Stimulated activated CD8-positive, alpha-beta memory T cell treated with anti-CD3 and anti-CD28 coated beads, Interleukin-2, amount 100 ng/mL, for 48 hours (primary cell): ENCODE results near the gene PEX10.

Experiments used
- DNase-seq, 2 donors: peaks; one replicate each; pipeline ENCODE4 v3.0.0-alpha.2; 2020; ENCODE audit warnings: low read depth in 2 of 2

Gene PEX10

DNA sequence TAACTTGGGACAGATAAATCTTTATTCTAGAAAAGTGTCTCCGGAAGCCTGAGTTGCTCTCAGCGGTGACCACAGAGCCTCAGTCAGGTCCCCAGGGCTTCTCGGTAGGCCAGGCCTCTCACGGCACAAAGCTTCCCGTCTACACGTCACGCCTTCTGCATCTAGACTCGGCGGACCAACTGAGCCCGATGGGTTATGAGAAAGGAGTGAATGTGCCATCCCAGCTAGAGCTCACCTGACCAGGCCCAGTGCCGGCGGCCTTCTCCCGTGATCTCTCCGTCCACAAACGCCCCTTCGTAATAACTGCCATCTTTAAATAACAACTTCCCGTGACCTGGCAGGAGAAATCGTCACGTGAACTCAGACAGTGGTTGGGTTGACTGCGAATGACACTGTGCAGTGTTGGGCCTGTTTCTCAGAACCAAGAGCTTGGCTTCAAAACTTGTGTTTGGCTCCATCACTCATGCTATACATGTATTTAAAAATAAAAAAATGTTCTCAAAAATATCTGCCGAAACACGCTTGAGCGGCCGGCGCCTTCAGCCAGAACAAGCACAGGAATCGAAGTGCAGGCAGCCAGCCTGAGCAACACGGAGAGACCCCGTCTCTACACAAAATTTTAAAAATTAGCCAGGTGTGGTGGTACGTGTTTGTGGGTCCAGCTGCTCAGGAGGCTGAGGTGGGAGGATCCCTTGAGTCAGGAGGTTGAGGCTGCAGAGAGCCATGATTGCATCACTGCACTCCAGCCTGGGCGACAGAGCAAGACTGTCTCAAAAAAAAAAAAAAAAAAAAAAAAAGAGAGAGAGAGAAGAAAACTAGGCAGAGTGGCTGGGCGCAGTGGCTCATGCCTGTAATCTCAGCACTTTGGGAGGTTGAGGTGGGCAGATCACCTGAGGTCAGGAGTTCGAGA, 24.1 kb downstream of the PEX10 start:
- no peak for DNase-seq

DNA sequence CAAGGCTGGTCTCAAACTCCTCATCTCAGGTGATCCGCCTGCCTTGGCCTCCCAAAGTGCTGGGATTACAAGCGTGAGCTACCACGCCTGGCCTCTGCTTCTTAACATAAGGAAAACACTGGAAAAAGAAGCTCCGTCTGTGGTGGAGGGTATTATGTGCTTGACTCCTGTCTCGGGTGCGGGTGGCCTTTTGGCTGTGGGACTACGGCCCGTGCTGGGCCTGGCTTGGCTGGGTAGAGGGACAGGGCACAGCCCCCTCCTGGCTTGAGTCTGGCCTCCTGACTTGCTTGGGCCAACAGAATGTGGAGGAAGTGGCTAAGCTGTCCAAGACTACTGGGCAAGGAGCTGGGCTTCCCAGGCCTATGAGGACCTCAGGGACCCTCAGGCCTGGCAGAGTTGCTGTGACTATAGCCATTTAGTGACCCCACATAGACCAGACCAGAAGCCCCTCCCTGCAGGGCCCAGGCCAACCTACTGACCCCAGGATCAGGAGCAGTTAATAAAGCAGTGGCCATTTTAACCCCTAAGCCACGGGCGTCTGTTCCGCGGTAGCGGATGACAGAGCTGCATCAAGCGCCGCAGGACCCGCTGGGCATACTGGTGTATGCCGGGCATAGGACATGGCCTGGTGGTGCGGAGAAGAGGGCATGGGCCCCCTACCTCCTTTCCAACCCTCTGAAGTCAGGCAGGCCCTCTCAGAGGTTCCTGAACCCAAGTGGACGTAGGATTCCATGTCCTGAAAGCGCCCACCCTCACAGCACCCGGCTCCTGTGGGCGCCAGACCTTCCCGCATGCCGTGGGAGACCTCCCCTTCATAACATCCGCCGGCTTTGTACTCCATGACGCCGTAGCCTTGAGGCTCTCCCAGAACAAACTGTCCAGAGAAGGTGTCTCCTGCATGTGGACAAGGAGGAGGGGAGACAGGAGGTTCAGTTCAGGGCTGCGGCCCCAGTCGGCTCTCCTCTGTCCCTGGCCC, 25.4 kb downstream of the PEX10 start:
- no peak for DNase-seq

DNA sequence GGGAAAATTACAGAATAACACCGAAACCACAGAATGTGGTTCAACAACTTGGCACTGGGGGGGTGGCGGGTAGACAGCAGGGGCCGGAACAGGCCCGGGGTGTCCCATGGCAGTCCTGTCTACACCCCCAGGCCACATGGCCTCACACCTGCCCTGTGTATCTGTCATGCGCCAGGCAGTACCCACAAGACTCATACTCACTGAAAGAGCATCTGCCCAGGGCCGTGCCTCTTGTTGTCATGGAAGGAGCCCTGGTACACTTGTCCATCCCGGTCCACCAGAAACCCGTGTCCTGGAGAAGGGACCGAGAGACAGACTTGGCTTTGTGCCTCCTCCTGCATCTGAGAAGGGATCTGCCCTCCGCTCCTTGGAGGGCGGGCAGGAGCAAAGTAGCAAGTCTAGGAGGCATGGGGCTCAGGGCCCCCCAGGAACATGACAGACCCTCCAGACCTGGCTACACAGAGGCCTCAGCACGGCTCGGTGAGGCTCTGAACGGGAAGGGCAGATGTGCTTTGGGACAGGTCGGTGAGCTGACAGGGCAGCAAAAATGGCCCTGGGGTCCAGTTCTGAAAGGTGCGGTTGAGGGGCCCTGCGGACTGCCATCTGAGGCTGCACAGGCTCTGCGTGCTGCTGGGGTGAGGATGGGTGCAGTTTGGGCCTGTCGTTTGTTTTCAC, 26.6 kb downstream of the PEX10 start:
- no peak for DNase-seq

DNA sequence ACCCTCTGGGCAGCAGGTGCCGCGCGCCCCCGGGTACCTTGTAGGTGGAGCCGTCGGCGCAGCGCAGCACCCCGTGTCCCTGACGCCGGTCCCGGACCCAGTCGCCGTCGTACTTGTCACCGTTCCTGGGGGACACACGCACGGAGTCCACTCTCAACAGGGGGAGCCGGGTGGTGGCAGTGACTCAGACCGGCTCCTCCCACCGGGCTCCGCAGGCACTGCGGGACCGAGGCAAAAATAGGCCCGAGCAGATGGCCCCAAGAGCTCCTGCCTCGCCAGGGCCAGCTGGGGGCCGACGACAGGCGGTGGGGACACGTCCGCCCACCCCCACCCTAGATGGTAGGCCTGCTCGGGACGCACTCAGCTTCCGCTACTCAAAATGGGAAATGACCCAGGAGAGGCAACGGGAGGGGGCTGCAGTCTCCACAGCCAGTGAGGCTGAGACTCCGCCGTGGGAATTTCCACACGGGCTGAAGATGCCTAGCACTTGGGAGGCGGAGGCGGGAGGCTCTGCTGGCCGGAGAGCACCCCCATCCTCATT, 27.4 kb downstream of the PEX10 start:
- no peak for DNase-seq

DNA sequence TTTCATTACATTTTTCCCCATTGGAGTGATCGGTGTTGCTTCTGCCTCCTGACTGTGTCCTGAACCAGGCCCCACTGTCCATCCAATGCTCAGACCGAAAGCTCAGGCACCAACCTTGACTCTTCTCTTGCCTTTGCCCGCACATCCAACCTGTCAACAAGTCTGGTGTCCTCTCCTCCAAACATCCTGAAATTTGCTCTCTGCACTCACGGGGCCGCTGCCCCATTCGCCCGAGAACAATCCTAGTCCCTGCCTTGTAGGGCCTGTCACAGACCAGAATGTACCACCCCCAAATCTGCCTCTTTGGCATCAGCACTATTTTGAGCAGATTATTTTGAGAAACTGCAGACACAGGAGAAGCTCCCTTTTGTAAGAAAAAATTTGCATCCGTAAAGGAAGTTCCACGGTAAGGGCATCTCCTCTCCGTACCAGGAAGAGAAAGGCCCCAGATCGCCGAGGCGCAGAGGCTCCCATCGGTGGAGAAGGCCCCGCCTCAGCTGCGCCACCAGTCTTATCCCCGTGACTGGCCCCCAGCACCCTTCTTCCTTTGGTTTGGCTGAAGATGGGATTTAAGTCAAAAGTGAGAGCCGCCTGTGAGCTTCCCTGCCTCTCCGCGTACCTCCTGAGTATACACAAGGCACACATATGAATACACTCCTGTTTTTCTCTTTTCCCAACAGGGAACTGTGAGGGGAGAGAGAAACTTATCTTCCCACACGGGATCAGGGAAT, 28.1 kb downstream of the PEX10 start:
- no peak for DNase-seq

DNA sequence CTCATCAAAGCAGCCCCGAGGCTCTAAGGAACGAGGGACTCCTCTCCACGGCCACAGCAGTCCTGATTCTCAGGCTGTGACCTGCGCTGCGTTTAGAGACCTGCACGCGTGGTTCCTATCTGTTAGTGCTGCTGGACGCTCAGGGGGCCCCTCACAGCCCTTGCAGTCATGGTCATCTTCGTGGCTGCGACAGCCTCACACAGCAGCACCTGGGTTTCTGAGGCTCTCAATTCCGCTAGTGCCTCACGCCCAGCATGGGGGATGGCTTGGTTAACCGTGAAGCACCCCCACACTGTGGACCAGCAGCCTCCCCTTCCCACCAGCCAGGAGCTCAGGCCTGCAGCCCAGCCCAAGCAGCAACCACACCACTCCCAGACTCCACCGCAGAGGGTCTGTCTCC, 28.8 kb downstream of the PEX10 start:
- DNase-seq, result no peak

DNA sequence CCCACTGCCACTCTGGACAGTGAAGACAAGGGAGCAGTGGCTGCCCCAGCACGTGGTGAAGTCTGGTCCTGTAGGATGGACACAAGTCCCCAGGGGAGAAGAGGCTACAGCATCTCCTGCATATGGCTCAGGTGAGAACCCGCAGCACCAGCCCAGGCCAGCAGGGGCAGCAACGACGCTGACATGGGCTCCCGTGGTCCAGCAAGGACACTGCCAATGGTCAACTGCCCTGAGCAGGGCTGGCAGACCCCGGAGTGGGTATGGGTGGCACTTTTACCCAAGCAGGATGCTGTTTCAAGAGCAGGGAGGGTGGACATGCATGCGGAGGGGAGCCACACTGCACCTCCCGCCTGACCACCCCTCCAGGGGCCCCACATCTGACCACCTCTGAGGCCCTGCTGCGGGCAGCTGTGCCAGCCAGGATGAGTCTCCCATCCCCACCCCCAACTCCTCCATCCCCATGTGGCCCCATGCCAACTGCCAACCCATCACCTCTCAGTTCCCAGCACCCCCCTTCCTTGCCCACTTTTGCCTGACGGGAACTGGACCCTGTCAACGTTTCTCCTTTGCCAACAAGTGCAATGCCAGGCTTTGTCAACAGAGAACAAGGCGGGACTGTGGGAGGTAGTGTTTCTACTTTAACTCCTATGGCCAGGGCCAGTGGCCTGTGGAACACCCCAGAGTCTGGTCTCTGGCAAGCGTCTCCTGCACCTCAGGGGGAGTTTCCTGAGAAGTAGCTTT, 29.6 kb downstream of the PEX10 start:
- DNase-seq, result peak in 1 of 2 donors; percentile 26

DNA sequence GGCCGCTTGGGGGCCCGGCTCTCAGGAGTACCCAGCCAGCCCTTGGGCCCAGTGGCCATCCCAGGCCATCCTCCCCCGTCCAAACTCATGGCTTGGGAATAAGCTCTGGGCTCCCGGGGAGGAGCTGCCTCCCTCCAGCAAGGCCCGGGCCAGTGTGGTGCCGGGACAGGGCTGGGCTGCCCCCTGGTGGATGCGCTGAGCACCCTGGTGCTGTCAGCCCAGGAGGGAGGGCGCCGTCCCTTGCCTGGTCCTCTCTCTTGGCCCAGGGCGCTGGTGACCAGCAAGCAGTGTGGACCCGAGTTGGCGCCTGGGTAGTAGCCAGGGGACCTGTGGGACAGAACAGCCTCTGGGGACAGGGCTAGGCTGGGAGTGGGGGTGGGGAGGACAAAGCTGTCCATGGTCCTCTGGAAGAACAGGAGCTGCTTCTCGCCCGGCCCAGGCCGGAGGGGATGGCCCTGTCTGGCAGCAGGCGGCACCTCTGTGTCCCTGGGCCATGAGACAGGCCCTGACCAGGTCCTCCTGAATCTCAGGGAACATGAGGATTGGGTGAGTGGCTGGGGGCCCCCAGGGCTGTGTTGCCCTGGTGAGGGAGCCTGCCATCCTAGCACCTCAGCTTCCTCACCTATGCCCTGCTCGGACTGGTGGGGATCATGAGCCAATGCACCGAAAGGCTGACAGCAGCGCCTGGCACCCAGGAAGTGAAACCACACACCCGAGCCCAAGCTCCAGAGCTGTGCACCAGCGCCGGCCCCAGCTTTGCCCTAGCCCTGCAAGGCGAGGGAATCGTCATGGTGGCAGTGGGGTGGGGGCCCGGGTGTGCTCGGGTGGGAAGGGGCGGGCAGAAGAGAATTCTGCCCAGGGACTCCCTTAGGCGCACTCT, 30.4 kb downstream of the PEX10 start:
- peak; percentile 69 to 73 for DNase-seq

DNA sequence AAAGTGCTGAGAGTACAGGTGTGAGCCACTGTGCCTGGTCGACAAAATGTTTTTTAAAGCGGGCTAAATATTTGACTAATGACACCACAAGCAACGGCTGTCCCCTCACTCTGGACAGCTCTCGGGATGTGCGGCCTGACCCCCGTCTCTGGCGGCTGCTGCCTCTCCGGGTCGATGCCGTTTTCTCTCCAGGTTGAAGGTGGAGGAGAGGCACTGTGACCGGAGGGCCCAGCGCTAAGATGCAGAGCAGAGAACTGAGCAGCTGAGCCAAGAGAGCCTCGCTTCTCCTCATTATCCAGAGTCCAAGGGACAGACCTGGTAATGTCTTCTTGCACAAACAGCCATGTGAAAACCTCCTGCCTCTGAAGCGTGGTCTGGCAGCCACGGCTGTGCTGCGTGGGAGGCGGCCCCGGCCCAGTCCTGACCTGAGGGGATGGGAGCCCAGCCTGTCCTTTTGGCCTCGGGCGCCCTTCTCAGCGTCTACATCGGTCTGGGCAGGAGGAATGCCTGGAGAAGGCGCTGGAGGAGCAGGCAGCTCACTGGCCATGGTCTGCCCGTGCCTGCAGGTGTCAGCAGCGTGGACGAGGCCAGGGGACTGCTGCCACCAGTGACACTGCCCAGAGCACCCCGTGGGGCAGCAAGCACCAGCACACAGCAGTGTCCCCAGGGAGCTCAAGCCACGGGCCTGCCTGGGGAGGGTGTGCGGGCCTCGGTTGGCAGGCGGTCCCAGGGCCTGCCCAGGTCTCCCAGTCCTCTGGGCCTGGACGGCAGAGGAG, 31.4 kb downstream of the PEX10 start:
- no peak for DNase-seq

DNA sequence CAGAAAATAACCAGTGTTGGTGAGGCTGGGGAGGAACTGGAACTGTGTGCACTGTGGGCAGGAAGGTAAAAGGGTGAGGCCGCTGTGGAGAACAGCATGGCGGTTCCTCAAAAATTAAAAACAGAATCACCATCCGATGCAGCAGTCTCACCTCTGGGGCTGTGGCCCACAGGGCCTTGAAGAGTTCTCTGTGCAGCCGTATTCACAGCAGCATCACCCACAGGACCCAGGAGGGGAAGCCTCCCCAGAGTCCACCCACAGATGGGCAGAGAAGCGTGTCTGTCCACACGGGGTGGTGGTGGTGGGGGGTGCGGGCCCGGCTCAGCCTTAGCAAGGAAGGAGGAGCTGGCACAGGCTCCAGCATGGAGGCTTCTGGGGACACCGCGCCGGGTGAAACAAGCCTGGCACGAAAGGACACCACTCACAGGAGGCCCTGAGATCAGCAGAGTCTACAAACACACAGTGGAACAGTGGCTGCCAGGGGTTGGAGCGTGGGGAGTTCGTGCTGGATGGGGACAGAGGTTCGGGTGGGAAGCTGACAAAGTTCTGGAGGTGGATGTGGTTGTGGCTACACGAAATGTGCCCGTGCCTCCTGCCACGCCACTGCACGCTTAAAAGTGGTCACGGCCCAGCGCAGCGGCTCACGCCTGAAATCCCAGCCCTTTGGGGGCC, 32.5 kb downstream of the PEX10 start:
- DNase-seq, result no peak

DNA sequence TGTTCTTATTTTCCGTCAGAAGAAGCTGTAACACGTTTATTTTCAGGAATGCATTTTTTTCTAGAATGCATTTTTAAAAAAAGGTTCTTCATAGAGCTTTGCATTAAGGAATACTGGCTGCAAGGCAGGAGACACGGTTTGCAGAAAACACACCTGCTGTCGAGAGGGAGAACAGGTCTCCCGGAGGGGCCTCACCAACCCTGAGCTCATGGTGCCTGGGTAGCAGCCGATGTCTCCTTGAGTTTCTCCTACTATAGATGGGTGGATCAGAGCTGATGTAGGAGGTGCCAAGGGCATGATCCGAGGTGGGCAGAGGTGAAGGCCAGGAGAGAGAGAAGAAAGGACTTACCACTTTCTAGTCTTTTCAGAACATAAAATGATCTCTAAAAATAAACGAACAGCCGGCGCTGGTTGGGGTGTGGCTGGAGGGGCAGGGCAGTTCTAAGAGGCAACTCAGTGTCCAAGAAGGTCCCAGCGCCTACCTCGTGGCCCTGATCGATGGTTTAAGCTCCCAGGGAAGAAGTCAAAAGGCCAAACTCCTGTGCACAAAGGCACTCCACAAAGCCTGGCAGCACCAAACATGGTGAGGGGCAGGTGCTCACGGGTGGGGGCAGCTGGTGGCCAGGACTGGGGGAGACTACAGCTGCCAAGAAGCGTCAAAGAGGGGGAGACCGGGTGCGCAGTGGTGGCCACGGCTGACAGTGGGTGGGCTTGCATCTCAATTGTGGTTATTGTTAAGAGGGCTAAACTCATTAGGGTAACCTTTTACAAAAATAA, 33.2 kb downstream of the PEX10 start:
- DNase-seq, result no peak

DNA sequence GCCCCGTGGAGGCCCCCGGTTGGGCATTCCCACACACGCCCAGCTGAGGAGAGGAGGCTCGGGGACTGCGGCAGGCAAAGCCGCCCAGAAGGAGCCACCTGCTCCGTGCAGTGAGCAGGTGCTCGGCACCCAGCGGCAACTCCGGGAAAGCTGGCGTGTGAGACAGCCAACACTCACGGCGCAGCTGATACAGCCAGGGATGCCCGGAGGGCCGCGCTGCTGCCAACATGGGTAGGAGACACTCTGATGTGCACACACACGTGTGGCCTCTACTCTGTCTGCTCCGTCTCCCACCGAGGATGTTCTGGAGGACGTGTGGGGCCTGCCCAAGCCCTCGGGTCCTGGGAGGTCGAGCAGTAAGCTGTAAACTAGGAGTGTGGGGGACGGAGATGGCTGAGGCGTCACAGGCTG, 33.9 kb downstream of the PEX10 start:
- DNase-seq, result no peak

DNA sequence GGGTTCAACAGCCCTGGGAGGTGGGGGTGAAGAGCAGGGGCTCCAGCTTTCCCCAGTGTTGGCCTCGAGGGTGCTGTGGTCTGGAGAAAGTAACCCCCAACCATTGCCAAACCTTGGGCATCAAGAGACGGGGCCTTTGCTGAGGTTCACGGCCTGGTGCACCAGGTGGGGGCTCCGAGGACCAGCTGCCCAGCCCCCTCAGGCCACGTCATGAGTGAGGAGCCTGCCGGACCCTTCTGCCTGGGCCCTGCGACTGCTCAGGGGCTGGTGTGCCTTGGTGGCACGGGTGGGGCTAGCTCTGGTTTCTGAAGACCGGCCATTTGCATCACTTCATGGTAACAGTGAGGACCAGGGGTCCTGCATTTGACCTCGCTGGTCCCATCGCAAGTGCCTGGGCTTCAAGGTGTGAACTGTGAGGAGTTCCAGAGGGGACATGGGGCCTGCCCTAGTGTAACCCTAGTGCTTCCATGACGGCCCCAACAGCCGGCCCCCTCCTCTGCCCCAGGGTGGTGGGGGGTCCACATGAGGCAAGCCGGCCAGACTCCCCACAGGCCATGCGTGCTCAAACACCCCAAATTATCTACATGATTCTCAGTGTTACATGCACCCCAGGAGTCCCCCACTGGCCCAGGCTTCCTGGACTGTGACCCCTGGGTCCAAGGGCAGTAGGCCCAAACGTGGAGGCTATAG, 34.5 kb downstream of the PEX10 start:
- DNase-seq, result no peak

DNA sequence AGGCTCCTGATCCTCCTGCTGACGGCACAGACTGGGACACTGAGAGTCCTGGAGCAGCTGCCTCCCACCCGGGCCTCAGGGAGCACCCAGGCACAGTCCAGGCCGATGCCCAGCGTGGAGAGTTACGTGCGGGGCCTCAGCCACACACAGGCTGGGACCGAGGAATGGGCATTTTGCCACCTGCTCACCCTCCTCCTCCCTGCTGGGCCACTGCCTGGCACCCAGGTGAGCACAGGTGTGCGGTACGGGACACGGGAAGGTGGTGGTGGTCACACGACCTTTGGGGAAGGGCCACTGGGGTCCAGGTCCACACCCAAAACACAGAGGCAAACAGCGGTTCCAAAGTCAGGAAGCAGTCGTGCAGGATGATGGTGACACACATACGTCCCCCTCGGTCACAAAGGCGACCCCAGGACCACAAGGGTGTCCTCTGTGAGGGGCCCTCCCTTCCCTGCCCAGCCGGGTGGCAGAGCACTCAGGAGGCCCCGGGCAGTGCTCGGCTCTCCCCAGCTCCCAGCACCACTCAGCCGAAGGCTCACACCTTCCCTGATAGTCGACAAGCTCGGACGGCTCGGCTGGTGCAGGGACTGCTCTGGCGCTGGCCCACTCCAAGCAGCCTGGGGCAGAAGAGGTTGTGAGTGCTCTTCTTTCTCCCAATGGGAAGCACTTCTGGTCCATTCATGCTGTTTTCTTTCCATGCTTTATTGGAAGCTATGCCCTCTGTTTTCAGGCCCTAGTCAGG, 35.3 kb downstream of the PEX10 start:
- DNase-seq, result no peak

DNA sequence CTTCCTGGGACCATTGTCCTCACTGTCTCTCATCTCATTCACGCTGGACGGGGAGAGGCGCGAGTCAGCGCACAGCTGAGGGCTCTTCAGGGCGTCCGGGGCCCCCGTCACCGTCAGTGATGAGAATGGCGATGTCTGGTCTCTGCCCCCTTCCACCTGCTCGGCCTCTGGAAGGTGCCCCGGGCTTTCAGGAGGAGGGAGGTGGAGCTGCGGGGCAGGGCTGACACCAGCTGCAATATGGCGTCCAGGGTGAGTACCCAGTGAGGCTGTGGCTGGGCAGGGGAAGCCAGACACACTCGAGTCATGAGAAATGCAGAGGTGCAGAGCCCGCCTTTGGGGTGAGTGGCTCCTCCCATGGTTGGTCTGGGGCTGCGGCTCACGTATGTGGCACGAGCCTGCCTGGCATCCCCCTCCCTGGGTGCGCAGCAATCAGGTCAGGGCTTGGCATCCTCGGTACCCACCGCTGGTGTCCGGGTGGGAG, 36.1 kb downstream of the PEX10 start:
- no peak for DNase-seq

DNA sequence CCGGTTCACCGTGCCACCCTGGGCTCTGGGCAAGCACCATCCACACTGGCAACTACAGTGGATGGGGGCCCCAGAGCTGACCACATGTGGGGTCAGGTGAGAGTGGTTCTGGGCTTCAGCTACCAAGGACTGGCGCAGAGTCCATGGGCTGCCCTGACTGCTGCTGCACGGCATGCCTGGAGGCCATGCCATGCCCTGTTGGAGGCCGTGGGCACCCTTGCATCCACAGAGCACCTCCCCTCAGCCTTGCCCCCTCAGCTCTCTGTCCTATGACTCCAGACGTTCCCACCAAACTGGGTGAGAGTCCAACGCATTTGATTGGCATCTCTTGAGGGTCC, 36.5 kb downstream of the PEX10 start:
- DNase-seq, result no peak
